DOHH2 (cell line): ENCODE measurements around the gene GPBAR1.

Experiments used
- H3F3A ChIP-seq: fragments of 200-600 bp; sonication (generic), shearing (Covaris generic); 2 replicates; pipeline ENCODE4 v1.6.0; 2016; ENCODE audit warnings: antibody characterized with exemption, mild to moderate bottlenecking; ENCODE audit not compliant: control insufficient read depth, insufficient read depth
- H3K27ac ChIP-seq: fragments of 200-600 bp; sonication (generic); 2 replicates; pipeline ENCODE4 v1.5.1; 2014; ENCODE audit warnings: low read depth, mild to moderate bottlenecking, low read length, moderate library complexity
- H3K27me3 ChIP-seq: fragments of 200-600 bp; sonication (generic); 2 replicates; pipeline ENCODE4 v1.6.1; 2014; ENCODE audit warnings: mild to moderate bottlenecking, low read length, mixed read lengths; ENCODE audit not compliant: control insufficient read depth
- H3K36me3 ChIP-seq: fragments of 200-600 bp; sonication (generic); 2 replicates; pipeline ENCODE4 v1.6.1; 2014; ENCODE audit warnings: mild to moderate bottlenecking, low read length, moderate library complexity, mixed read lengths; ENCODE audit not compliant: control insufficient read depth
- H3K4me1 ChIP-seq: fragments of 200-600 bp; sonication (generic); 2 replicates; pipeline ENCODE4 v1.6.1; 2014; ENCODE audit warnings: mild to moderate bottlenecking, low read length, mixed read lengths; ENCODE audit not compliant: control insufficient read depth
- H3K4me2 ChIP-seq: fragments of 200-600 bp; sonication (generic); 2 replicates; pipeline ENCODE4 v1.6.0; 2014; ENCODE audit warnings: mild to moderate bottlenecking, low read length, moderate library complexity
- H3K4me3 ChIP-seq: fragments of 200-600 bp; sonication (generic); 2 replicates; pipeline ENCODE4 v1.5.1; 2014; ENCODE audit warnings: mild to moderate bottlenecking, low read length, mixed read lengths
- H3K79me2 ChIP-seq: fragments of 200-600 bp; sonication (generic); 2 replicates; pipeline ENCODE4 v1.6.1; 2014; ENCODE audit warnings: mild to moderate bottlenecking, low read length, mixed read lengths; ENCODE audit not compliant: control insufficient read depth
- H3K9me2 ChIP-seq: fragments of 200-600 bp; sonication (generic); replicated peaks from 2 replicates; pipeline ENCODE4 v1.6.1; 2014; ENCODE audit warnings: mild to moderate bottlenecking, low read length, mixed read lengths; ENCODE audit not compliant: control insufficient read depth
- H3K9me3 ChIP-seq: fragments of 200-600 bp; sonication (generic); 2 replicates; pipeline ENCODE4 v1.6.1; 2014; ENCODE audit warnings: antibody characterized with exemption, low read length, mixed read lengths; ENCODE audit not compliant: control insufficient read depth, insufficient read depth
- H4K20me1 ChIP-seq: fragments of 200-600 bp; sonication (generic); 2 replicates; pipeline ENCODE4 v1.6.0; 2014; ENCODE audit warnings: low read depth, mild to moderate bottlenecking, antibody characterized with exemption, low read length, moderate library complexity; ENCODE audit not compliant: control insufficient read depth, insufficient read depth
- CTCF ChIP-seq: fragments of 200-600 bp; sonication (generic); IDR thresholded peaks from one replicate; pipeline ENCODE4 v1.5.1; 2014; ENCODE audit warnings: antibody characterized with exemption, mild to moderate bottlenecking, low read depth, low read length; ENCODE audit not compliant: poor library complexity, severe bottlenecking
- EZH2phosphoT487 ChIP-seq: fragments of 200-600 bp; sonication (generic); IDR thresholded peaks from 2 replicates; pipeline ENCODE4 v1.6.1; 2017; ENCODE audit warnings: borderline replicate concordance, mild to moderate bottlenecking, antibody characterized with exemption, low read length, moderate library complexity, mixed read lengths

The GPBAR1 gene

GRCh38 chr2:218265626-218266025, 4.8 kb downstream of the GPBAR1 start:
- no peak overlapping the region for H3K4me2 ChIP-seq
- H3K4me3 ChIP-seq = no peak overlapping the region
- peaks cover 17% of the 10 kb centered on the region for H3K79me2 ChIP-seq
- peaks cover 37% of the 10 kb centered on the region for H3K36me3 ChIP-seq
- no peaks in the 10 kb centered on the region for H3K27me3 ChIP-seq
- peaks cover 28% of the 10 kb centered on the region for H3K4me1 ChIP-seq
- H3K27ac ChIP-seq = no peak overlapping the region
- H3K9me2 ChIP-seq = no peaks in the 10 kb centered on the region
- no peak for TF ChIP-seq CTCF
- TF ChIP-seq EZH2phosphoT487 = no peak
- no peaks in the 10 kb centered on the region for H3K9me3 ChIP-seq
- H3F3A ChIP-seq = no peaks in the 10 kb centered on the region
- no peaks in the 10 kb centered on the region for H4K20me1 ChIP-seq

- Histone ChIP-seq H3K79me2 (peaks cover 25% of the 10 kb centered on the region), H3K4me3 (no peak overlapping the region), H3K9me2 (no peaks in the 10 kb centered on the region), H3K36me3 (peaks cover 37% of the 10 kb centered on the region), H3K9me3 (no peaks in the 10 kb centered on the region), H3K4me1 (peaks cover 27% of the 10 kb centered on the region), H4K20me1 (no peaks in the 10 kb centered on the region), H3K4me2 (no peak overlapping the region), H3K27ac (no peak overlapping the region), H3K27me3 (no peaks in the 10 kb centered on the region), H3F3A (peaks cover under 1% of the 10 kb centered on the region; the same call in 1 of the 2 replicates)
- no peak for TF ChIP-seq CTCF
- no peak for TF ChIP-seq EZH2phosphoT487
Measured at GRCh38 chr2:218266316-218266979, 5.6 kb downstream of the GPBAR1 start.

GRCh38 chr2:218267259-218267658, 6.4 kb downstream of the GPBAR1 start:
- Histone ChIP-seq H3K4me3 (no peak overlapping the region), H4K20me1 (no peaks in the 10 kb centered on the region), H3K36me3 (peaks cover 44% of the 10 kb centered on the region), H3K27me3 (no peaks in the 10 kb centered on the region), H3K27ac (no peak overlapping the region), H3K9me3 (no peaks in the 10 kb centered on the region), H3K79me2 (peaks cover 33% of the 10 kb centered on the region), H3K4me1 (peaks cover 27% of the 10 kb centered on the region), H3F3A (peaks cover 4% of the 10 kb centered on the region; the same call in 1 of the 2 replicates), H3K9me2 (no peaks in the 10 kb centered on the region), H3K4me2 (no peak overlapping the region)
- no peak for TF ChIP-seq CTCF
- no peak for TF ChIP-seq EZH2phosphoT487
